GM20431 (cell line): ENCODE data around the gene CALHM2.

Experiments
- in situ Hi-C: fragments of 300-500 bp; cut with MseI, MboI; formaldehyde crosslinking; loops from one replicate; pipeline ENCODE4 v1.15.0; 2020; ENCODE audit warnings: low sequenced_read_pairs; ENCODE audit not compliant: unreplicated experiment

The CALHM2 gene

GRCh38 chr10:103428989-103429643, 23.1 kb downstream of the CALHM2 start:
- in situ Hi-C loops = no loop called here

- in situ Hi-C loops = no loop called here
Measured at GRCh38 chr10:103427866-103428265, 24.3 kb downstream of the CALHM2 start.

- in situ Hi-C loops = no loop called here
Measured at GRCh38 chr10:103423748-103424147, 28.4 kb downstream of the CALHM2 start.

GRCh38 chr10:103419101-103419500, 33.1 kb downstream of the CALHM2 start:
- in situ Hi-C loops = loop anchor here (5.0 kb wide), 1 partner anchor 58 kb away; the partner anchor contains the start of gene CALHM3

GRCh38 chr10:103417601-103418000, 34.6 kb downstream of the CALHM2 start:
- in situ Hi-C loops = loop anchor here (5.0 kb wide), 1 partner anchor 60 kb away; the partner anchor contains the start of gene CALHM3

- in situ Hi-C loops = loop anchor here (5.0 kb wide), 1 partner anchor 60 kb away; the partner anchor contains the start of gene CALHM3
Measured at GRCh38 chr10:103417148-103417469, 35.1 kb downstream of the CALHM2 start.

GRCh38 chr10:103416436-103417147, 35.6 kb downstream of the CALHM2 start:
- in situ Hi-C loops = loop anchor here (5.0 kb wide), 1 partner anchor 61 kb away; the partner anchor contains the start of gene CALHM3

- in situ Hi-C loops = loop anchor here (5.0 kb wide), 1 partner anchor 62 kb away; the partner anchor contains the start of gene CALHM3
Measured at GRCh38 chr10:103415581-103415980, 36.6 kb downstream of the CALHM2 start.

GRCh38 chr10:103413564-103413963, 38.6 kb downstream of the CALHM2 start:
- in situ Hi-C loops = no loop called here

GRCh38 chr10:103397191-103397825, 54.9 kb downstream of the CALHM2 start:
- in situ Hi-C loops = no loop called here

- in situ Hi-C loops = no loop called here
Measured at GRCh38 chr10:103396789-103397087, 55.4 kb downstream of the CALHM2 start.
